Measurements from ENCODE around the gene MAPKAPK3. TPM values are rescaled to one million over a fixed set of nuclear protein-coding genes. Genes with fewer than 3 reads are reported as not detected.
A peak's percentile ranks its signal among the peaks of the same experiment; 100 is the strongest.

Gene MAPKAPK3
- total and polyA plus RNA-seq, 7 experiments from 2014 or later, result 26.7 to 196 (median 53.4) TPM

- Histone ChIP-seq H3K27ac (ENCODE audit: low read depth, low read length) (no peak overlapping the region), H3K4me3 (ENCODE audit: low read length) (no peak overlapping the region), H3K4me1 (ENCODE audit: control insufficient read depth in 2 of 2, insufficient read depth in 2 of 2, low read length in 2 of 2) (no peaks in the 10 kb centered on the region), H3K9me3 (ENCODE audit: control insufficient read depth in 2 of 3, low read length in 3 of 3) (no peaks in the 10 kb centered on the region), H3K36me3 (ENCODE audit: control insufficient read depth in 2 of 3, insufficient read depth in 3 of 3, low read length in 3 of 3) (peaks cover 6 to 95% (median 29%) of the 10 kb centered on the region in 3 experiments), H3K27me3 (ENCODE audit: control insufficient read depth in 2 of 2, insufficient read depth in 2 of 2, low read length in 2 of 2) (no peaks in the 10 kb centered on the region)
- POLR2A ChIA-PET, result no interaction called here
- CTCF ChIA-PET, result no interaction called here
- ATAC-seq (no peak), DNase-seq (no peak)
- Mint-ChIP-seq H3K36me3 (peaks cover 0 to 28% (median 15%) of the 10 kb centered on the region in 5 donors), H3K27me3 (no peaks in the 10 kb centered on the region), H3K9me3 (no peaks in the 10 kb centered on the region), H3K4me3 (no peak overlapping the region), H3K4me1 (peaks cover 0 to 11% (median 0%) of the 10 kb centered on the region in 7 donors), H3K27ac (peak overlapping the region in 1 of 9 donors; percentile 78)
- intact Hi-C loops (cut with micrococcal nuclease), result no loop called here
Measured at GRCh38 chr3:50645378-50645777, 28.4 kb downstream of the MAPKAPK3 start.

DNA sequence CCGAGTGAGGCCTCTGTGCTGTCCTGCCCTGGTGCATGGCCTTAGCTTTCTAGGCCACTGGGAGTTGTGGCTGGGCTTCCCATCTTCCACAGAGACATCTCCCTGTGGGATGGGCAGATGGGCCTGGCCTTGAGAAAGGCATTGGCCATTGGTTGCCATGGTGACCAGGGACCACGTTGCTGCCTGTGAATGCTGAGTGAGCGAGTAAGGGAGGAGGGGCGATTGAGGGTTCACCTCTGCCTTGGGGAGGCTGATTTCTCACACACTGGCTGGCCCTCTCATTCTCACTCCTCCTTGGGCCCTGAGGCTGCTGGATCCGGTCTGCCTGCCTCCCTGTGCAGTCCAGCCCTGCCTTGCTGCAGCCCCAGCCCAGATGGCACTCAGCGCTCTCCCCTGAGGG, 31.4 kb downstream of the MAPKAPK3 start:
- Histone ChIP-seq H3K27me3 (ENCODE audit: control insufficient read depth in 2 of 2, insufficient read depth in 2 of 2, low read length in 2 of 2) (no peaks in the 10 kb centered on the region), H3K27ac (ENCODE audit: low read depth, low read length) (no peak overlapping the region), H3K36me3 (ENCODE audit: control insufficient read depth in 2 of 3, insufficient read depth in 3 of 3, low read length in 3 of 3) (peaks cover 0 to 66% (median 24%) of the 10 kb centered on the region in 3 experiments), H3K9me3 (ENCODE audit: control insufficient read depth in 2 of 3, low read length in 3 of 3) (no peaks in the 10 kb centered on the region), H3K4me1 (ENCODE audit: control insufficient read depth in 2 of 2, insufficient read depth in 2 of 2, low read length in 2 of 2) (no peaks in the 10 kb centered on the region), H3K4me3 (ENCODE audit: low read length) (no peak overlapping the region)
- ChIA-PET POLR2A (interaction anchor here (1.0 kb wide), 1 partner anchor 24 kb away, joined by 3 read pairs; no protein-coding TSS in a partner anchor), CTCF (interaction anchor here (11.8 kb wide), 1 partner anchor 32 kb away, joined by 175 read pairs; the partner anchor contains the start of gene MAPKAPK3)
- intact Hi-C loops (cut with micrococcal nuclease), result no loop called here
- H3K9me3 Mint-ChIP-seq, result no peaks in the 10 kb centered on the region
- H3K4me3 Mint-ChIP-seq, result no peak overlapping the region
- peak overlapping the region in 3 of 9 donors; percentile 28 to 66 (median 38) for H3K27ac Mint-ChIP-seq
- DNase-seq, result no peak
- H3K4me1 Mint-ChIP-seq, result peaks cover 0 to 15% (median 0%) of the 10 kb centered on the region in 7 donors
- peaks cover 0 to 16% (median 11%) of the 10 kb centered on the region in 5 donors for H3K36me3 Mint-ChIP-seq
- no peaks in the 10 kb centered on the region for H3K27me3 Mint-ChIP-seq
- no peak for ATAC-seq

- no peak for DNase-seq
- Histone ChIP-seq H3K27me3 (ENCODE audit: control insufficient read depth in 2 of 2, insufficient read depth in 2 of 2, low read length in 2 of 2) (no peaks in the 10 kb centered on the region), H3K4me3 (ENCODE audit: low read length) (no peak overlapping the region), H3K27ac (ENCODE audit: low read depth, low read length) (no peak overlapping the region), H3K9me3 (ENCODE audit: control insufficient read depth in 2 of 3, low read length in 3 of 3) (no peaks in the 10 kb centered on the region), H3K36me3 (ENCODE audit: control insufficient read depth in 2 of 3, insufficient read depth in 3 of 3, low read length in 3 of 3) (peaks cover 0 to 59% (median 18%) of the 10 kb centered on the region in 3 experiments), H3K4me1 (ENCODE audit: control insufficient read depth in 2 of 2, insufficient read depth in 2 of 2, low read length in 2 of 2) (no peaks in the 10 kb centered on the region)
- H3K36me3 Mint-ChIP-seq, result peaks cover 0 to 16% (median 6%) of the 10 kb centered on the region in 5 donors
- H3K4me1 Mint-ChIP-seq, result peaks cover 0 to 20% (median 2%) of the 10 kb centered on the region in 7 donors
- no peak overlapping the region for H3K4me3 Mint-ChIP-seq
- CTCF ChIA-PET, result interaction anchor here (0.7 to 11.8 kb wide), 4 partner anchors 19 to 57 kb away, joined by 3 to 175 read pairs (median 5); partner anchors contain the start of gene MAPKAPK3
- peak overlapping the region in 5 of 9 donors; percentile 26 to 66 (median 38) for H3K27ac Mint-ChIP-seq
- H3K27me3 Mint-ChIP-seq, result no peaks in the 10 kb centered on the region
- H3K9me3 Mint-ChIP-seq, result no peaks in the 10 kb centered on the region
- intact Hi-C loops (cut with micrococcal nuclease), result no loop called here
- no peak for ATAC-seq
- POLR2A ChIA-PET, result interaction anchor here (1.0 kb wide), 1 partner anchor 25 kb away, joined by 3 read pairs; no protein-coding TSS in a partner anchor
Measured at GRCh38 chr3:50648944-50649343, 32.0 kb downstream of the MAPKAPK3 start.

- no peaks in the 10 kb centered on the region for H3K9me3 ChIP-seq (ENCODE audit: control insufficient read depth in 2 of 3, low read length in 3 of 3)
- no peak overlapping the region for H3K27ac ChIP-seq (ENCODE audit: low read depth, low read length)
- no peak for DNase-seq
- peaks cover 0 to 23% (median 2%) of the 10 kb centered on the region in 7 donors for H3K4me1 Mint-ChIP-seq
- no peaks in the 10 kb centered on the region for H3K9me3 Mint-ChIP-seq
- H3K36me3 Mint-ChIP-seq, result peaks cover 0 to 13% (median 6%) of the 10 kb centered on the region in 5 donors
- ChIA-PET CTCF (interaction anchor here (0.7 to 11.8 kb wide), 4 partner anchors 20 to 57 kb away, joined by 3 to 175 read pairs (median 5); partner anchors contain the start of gene MAPKAPK3), POLR2A (interaction anchor here (1.0 kb wide), 1 partner anchor 26 kb away, joined by 3 read pairs; no protein-coding TSS in a partner anchor)
- no peaks in the 10 kb centered on the region for H3K4me1 ChIP-seq (ENCODE audit: control insufficient read depth in 2 of 2, insufficient read depth in 2 of 2, low read length in 2 of 2)
- H3K4me3 ChIP-seq (ENCODE audit: low read length), result no peak overlapping the region
- ATAC-seq, result no peak
- H3K27me3 Mint-ChIP-seq, result no peaks in the 10 kb centered on the region
- H3K27ac Mint-ChIP-seq, result peak overlapping the region in 5 of 9 donors; percentile 66 to 74 (median 71)
- no peak overlapping the region for H3K4me3 Mint-ChIP-seq
- H3K27me3 ChIP-seq (ENCODE audit: control insufficient read depth in 2 of 2, insufficient read depth in 2 of 2, low read length in 2 of 2), result no peaks in the 10 kb centered on the region
- intact Hi-C loops (cut with micrococcal nuclease), result no loop called here
- peaks cover 0 to 54% (median 17%) of the 10 kb centered on the region in 3 experiments for H3K36me3 ChIP-seq (ENCODE audit: control insufficient read depth in 2 of 3, insufficient read depth in 3 of 3, low read length in 3 of 3)
Measured at GRCh38 chr3:50649451-50649931, 32.5 kb downstream of the MAPKAPK3 start.

- H3K4me1 Mint-ChIP-seq, result peaks cover 2 to 28% (median 2%) of the 10 kb centered on the region in 7 donors
- no peak overlapping the region for H3K4me3 Mint-ChIP-seq
- H3K36me3 Mint-ChIP-seq, result peaks cover 0 to 12% (median 6%) of the 10 kb centered on the region in 5 donors
- H3K27ac ChIP-seq (ENCODE audit: low read depth, low read length), result no peak overlapping the region
- no peaks in the 10 kb centered on the region for H3K9me3 Mint-ChIP-seq
- ATAC-seq, result no peak
- H3K4me3 ChIP-seq (ENCODE audit: low read length), result no peak overlapping the region
- H3K27me3 Mint-ChIP-seq, result no peaks in the 10 kb centered on the region
- intact Hi-C loops (cut with micrococcal nuclease), result no loop called here
- POLR2A ChIA-PET, result no interaction called here
- H3K27me3 ChIP-seq (ENCODE audit: control insufficient read depth in 2 of 2, insufficient read depth in 2 of 2, low read length in 2 of 2), result no peaks in the 10 kb centered on the region
- no peak for DNase-seq
- H3K9me3 ChIP-seq (ENCODE audit: control insufficient read depth in 2 of 3, low read length in 3 of 3), result no peaks in the 10 kb centered on the region
- no peaks in the 10 kb centered on the region for H3K4me1 ChIP-seq (ENCODE audit: control insufficient read depth in 2 of 2, insufficient read depth in 2 of 2, low read length in 2 of 2)
- peak overlapping the region; percentile 4 to 78 (median 66) for H3K27ac Mint-ChIP-seq
- CTCF ChIA-PET, result interaction anchor here (0.6 to 11.8 kb wide), 3 partner anchors 26 to 1533 kb away, joined by 3 to 175 read pairs (median 7); partner anchors contain the start of gene MAPKAPK3
- peaks cover 0 to 49% (median 14%) of the 10 kb centered on the region in 3 experiments for H3K36me3 ChIP-seq (ENCODE audit: control insufficient read depth in 2 of 3, insufficient read depth in 3 of 3, low read length in 3 of 3)
Measured at GRCh38 chr3:50650018-50650417, 33.1 kb downstream of the MAPKAPK3 start.

GRCh38 chr3:50651445-50651844, 34.5 kb downstream of the MAPKAPK3 start:
- Mint-ChIP-seq H3K9me3 (no peaks in the 10 kb centered on the region), H3K36me3 (peaks cover 0 to 8% (median 2%) of the 10 kb centered on the region in 5 donors), H3K4me1 (peaks cover 5 to 33% (median 8%) of the 10 kb centered on the region in 7 donors), H3K27ac (peak overlapping the region in 6 of 9 donors; percentile 57 to 76 (median 62)), H3K4me3 (no peak overlapping the region), H3K27me3 (no peaks in the 10 kb centered on the region)
- H3K27ac ChIP-seq (ENCODE audit: low read depth, low read length), result no peak overlapping the region
- ATAC-seq (no peak), DNase-seq (no peak)
- H3K9me3 ChIP-seq (ENCODE audit: control insufficient read depth in 2 of 3, low read length in 3 of 3), result no peaks in the 10 kb centered on the region
- H3K4me3 ChIP-seq (ENCODE audit: low read length), result no peak overlapping the region
- POLR2A ChIA-PET, result interaction anchor here (0.6 to 4.5 kb wide), 2 partner anchors 29 to 35 kb away, joined by 3 to 34 read pairs; partner anchors contain the start of gene MAPKAPK3
- intact Hi-C loops (cut with micrococcal nuclease), result no loop called here
- no peaks in the 10 kb centered on the region for H3K4me1 ChIP-seq (ENCODE audit: control insufficient read depth in 2 of 2, insufficient read depth in 2 of 2, low read length in 2 of 2)
- CTCF ChIA-PET, result interaction anchor here (0.6 to 11.8 kb wide), 2 partner anchors 35 to 79 kb away, joined by 3 to 175 read pairs; partner anchors contain the start of gene MAPKAPK3
- H3K36me3 ChIP-seq (ENCODE audit: control insufficient read depth in 2 of 3, insufficient read depth in 3 of 3, low read length in 3 of 3), result peaks cover 0 to 34% (median 8%) of the 10 kb centered on the region in 3 experiments
- H3K27me3 ChIP-seq (ENCODE audit: control insufficient read depth in 2 of 2, insufficient read depth in 2 of 2, low read length in 2 of 2), result no peaks in the 10 kb centered on the region

Data from naive thymus-derived CD4-positive, alpha-beta T cell (primary cell).